HepG2 (cell line): ENCODE data around the gene KCNK7.

Experiments used
- FOXM1 ChIP-seq: sonication (generic); formaldehyde crosslinking; IDR thresholded peaks from 2 replicates; pipeline ENCODE4 v1.5.0; 2020; ENCODE audit warnings: missing genetic modification reagents
- IRX3 ChIP-seq: sonication (generic); formaldehyde crosslinking; IDR thresholded peaks from 2 replicates; pipeline ENCODE4 v1.8.1; 2023; ENCODE audit warnings: mild to moderate bottlenecking, low read depth, missing genetic modification reagents, borderline replicate concordance
- RCOR2 ChIP-seq: IDR thresholded peaks from 2 replicates; pipeline ENCODE4 v1.6.1; 2016; ENCODE audit warnings: missing biosample characterization, missing genetic modification reagents
- SIX1 ChIP-seq: sonication (generic); formaldehyde crosslinking; IDR thresholded peaks from 2 replicates; pipeline ENCODE4 v1.4.0; 2020; ENCODE audit warnings: missing genetic modification reagents, borderline replicate concordance
- ZSCAN29 ChIP-seq: sonication (generic); formaldehyde crosslinking; conservative IDR thresholded peaks from 2 replicates; pipeline ENCODE4 v1.4.0; 2020; ENCODE audit warnings: mild to moderate bottlenecking, missing genetic modification reagents
- TF ChIP-seq, protein P1 (sequence below): sonication (generic); formaldehyde crosslinking; IDR thresholded peaks from 2 replicates; pipeline ENCODE4 v1.5.0; 2020; ENCODE audit warnings: mild to moderate bottlenecking, missing genetic modification reagents, moderate library complexity

DNA sequence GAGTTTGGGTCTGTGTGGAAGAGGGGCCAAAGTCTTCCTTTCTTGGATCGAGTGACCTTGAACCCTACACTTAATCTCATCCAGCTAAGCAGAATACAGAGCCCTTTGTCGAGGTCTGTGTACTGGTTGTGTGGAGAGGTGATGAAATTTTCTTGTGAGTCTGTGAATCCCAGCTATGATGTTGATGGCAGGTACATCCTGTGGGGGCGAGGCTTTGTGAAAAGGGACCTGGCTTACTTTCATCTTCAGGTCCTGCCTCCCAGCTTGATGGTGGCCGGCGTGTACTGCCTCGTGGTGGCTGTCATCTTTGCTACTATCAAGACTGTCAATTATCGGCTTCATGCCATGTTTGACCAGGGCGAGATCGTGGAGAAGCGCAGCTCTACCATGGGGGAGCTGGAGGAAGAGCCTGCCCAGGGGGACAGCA is 21.0 kb upstream of the KCNK7 start:
- no peak for TF ChIP-seq FOXM1 (CRISPR knock-in tag)
- no peak for TF ChIP-seq ZSCAN29 (CRISPR knock-in tag)
- no peak for TF ChIP-seq IRX3 (CRISPR knock-in tag)
- TF ChIP-seq, protein P1, sequence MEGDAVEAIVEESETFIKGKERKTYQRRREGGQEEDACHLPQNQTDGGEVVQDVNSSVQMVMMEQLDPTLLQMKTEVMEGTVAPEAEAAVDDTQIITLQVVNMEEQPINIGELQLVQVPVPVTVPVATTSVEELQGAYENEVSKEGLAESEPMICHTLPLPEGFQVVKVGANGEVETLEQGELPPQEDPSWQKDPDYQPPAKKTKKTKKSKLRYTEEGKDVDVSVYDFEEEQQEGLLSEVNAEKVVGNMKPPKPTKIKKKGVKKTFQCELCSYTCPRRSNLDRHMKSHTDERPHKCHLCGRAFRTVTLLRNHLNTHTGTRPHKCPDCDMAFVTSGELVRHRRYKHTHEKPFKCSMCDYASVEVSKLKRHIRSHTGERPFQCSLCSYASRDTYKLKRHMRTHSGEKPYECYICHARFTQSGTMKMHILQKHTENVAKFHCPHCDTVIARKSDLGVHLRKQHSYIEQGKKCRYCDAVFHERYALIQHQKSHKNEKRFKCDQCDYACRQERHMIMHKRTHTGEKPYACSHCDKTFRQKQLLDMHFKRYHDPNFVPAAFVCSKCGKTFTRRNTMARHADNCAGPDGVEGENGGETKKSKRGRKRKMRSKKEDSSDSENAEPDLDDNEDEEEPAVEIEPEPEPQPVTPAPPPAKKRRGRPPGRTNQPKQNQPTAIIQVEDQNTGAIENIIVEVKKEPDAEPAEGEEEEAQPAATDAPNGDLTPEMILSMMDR (CRISPR knock-in tag): no peak
- TF ChIP-seq RCOR2: 0 out of 2 replicates have a peak, but pooled peaks have one; percentile 29
- TF ChIP-seq SIX1 (CRISPR knock-in tag): no peak
